IPS-15b (cell line): ENCODE results near the gene CLDN4.

Source experiments
- H3K27me3 ChIP-seq: one replicate; pipeline ENCODE4 v1.6.1; 2013; ENCODE audit warnings: low read length; ENCODE audit not compliant: control insufficient read depth, insufficient read depth
- H3K36me3 ChIP-seq: one replicate; pipeline ENCODE4 v1.6.1; 2013; ENCODE audit warnings: low read length; ENCODE audit not compliant: control insufficient read depth, insufficient read depth
- H3K4me1 ChIP-seq: one replicate; pipeline ENCODE4 v1.6.1; 2013; ENCODE audit warnings: mild to moderate bottlenecking, low read length; ENCODE audit not compliant: control insufficient read depth, insufficient read depth
- H3K4me3 ChIP-seq: one replicate; pipeline ENCODE4 v1.5.1; 2013; ENCODE audit warnings: low read depth, low read length
- H3K9ac ChIP-seq: one replicate; pipeline ENCODE4 v1.6.1; 2013; ENCODE audit warnings: low read depth, mild to moderate bottlenecking, low read length
- H3K9me3 ChIP-seq: one replicate; pipeline ENCODE4 v1.6.1; 2013; ENCODE audit warnings: mild to moderate bottlenecking, low read length; ENCODE audit not compliant: control insufficient read depth, insufficient read depth

CLDN4 gene

GRCh38 chr7:73870041-73870492, 39.3 kb downstream of the CLDN4 start:
- Histone ChIP-seq H3K9me3 (no peaks in the 10 kb centered on the region), H3K27me3 (no peaks in the 10 kb centered on the region), H3K36me3 (no peaks in the 10 kb centered on the region), H3K4me1 (peaks cover 3% of the 10 kb centered on the region), H3K9ac (no peak overlapping the region), H3K4me3 (no peak overlapping the region)

- Histone ChIP-seq H3K27me3 (no peaks in the 10 kb centered on the region), H3K4me1 (peaks cover 3% of the 10 kb centered on the region), H3K4me3 (no peak overlapping the region), H3K36me3 (no peaks in the 10 kb centered on the region), H3K9ac (no peak overlapping the region), H3K9me3 (no peaks in the 10 kb centered on the region)
Observed at GRCh38 chr7:73871163-73872011, 40.6 kb downstream of the CLDN4 start.

GRCh38 chr7:73872056-73872908, 41.5 kb downstream of the CLDN4 start:
- Histone ChIP-seq H3K27me3 (no peaks in the 10 kb centered on the region), H3K4me3 (no peak overlapping the region), H3K9me3 (no peaks in the 10 kb centered on the region), H3K36me3 (no peaks in the 10 kb centered on the region), H3K9ac (no peak overlapping the region), H3K4me1 (peaks cover 3% of the 10 kb centered on the region)

- Histone ChIP-seq H3K4me3 (no peak overlapping the region), H3K36me3 (no peaks in the 10 kb centered on the region), H3K9me3 (no peaks in the 10 kb centered on the region), H3K9ac (no peak overlapping the region), H3K4me1 (no peaks in the 10 kb centered on the region), H3K27me3 (no peaks in the 10 kb centered on the region)
Observed at GRCh38 chr7:73876361-73876760, 45.6 kb downstream of the CLDN4 start.

GRCh38 chr7:73876973-73877372, 46.2 kb downstream of the CLDN4 start:
- no peak overlapping the region for H3K9ac ChIP-seq
- no peaks in the 10 kb centered on the region for H3K27me3 ChIP-seq
- no peaks in the 10 kb centered on the region for H3K9me3 ChIP-seq
- no peaks in the 10 kb centered on the region for H3K4me1 ChIP-seq
- no peaks in the 10 kb centered on the region for H3K36me3 ChIP-seq
- no peak overlapping the region for H3K4me3 ChIP-seq

- no peaks in the 10 kb centered on the region for H3K27me3 ChIP-seq
Observed at GRCh38 chr7:73879977-73880681, 49.3 kb downstream of the CLDN4 start.

GRCh38 chr7:73880755-73881328, 50.0 kb downstream of the CLDN4 start:
- Histone ChIP-seq H3K27me3 (no peaks in the 10 kb centered on the region), H3K4me3 (no peak overlapping the region), H3K4me1 (no peaks in the 10 kb centered on the region), H3K9me3 (no peaks in the 10 kb centered on the region), H3K36me3 (no peaks in the 10 kb centered on the region), H3K9ac (no peak overlapping the region)

More at GRCh38 chr7:73879977-73880681, 49.3 kb downstream of the CLDN4 start:
- Histone ChIP-seq H3K9me3 (no peaks in the 10 kb centered on the region), H3K4me3 (no peak overlapping the region), H3K4me1 (no peaks in the 10 kb centered on the region), H3K9ac (no peak overlapping the region), H3K36me3 (no peaks in the 10 kb centered on the region)

- Histone ChIP-seq H3K36me3 (no peaks in the 10 kb centered on the region), H3K4me3 (no peak overlapping the region), H3K9ac (no peak overlapping the region), H3K9me3 (no peaks in the 10 kb centered on the region), H3K27me3 (no peaks in the 10 kb centered on the region), H3K4me1 (no peaks in the 10 kb centered on the region)
Observed at GRCh38 chr7:73881352-73882046, 50.7 kb downstream of the CLDN4 start.

- Histone ChIP-seq H3K36me3 (no peaks in the 10 kb centered on the region), H3K4me3 (no peak overlapping the region), H3K9ac (no peak overlapping the region), H3K9me3 (no peaks in the 10 kb centered on the region), H3K4me1 (no peaks in the 10 kb centered on the region), H3K27me3 (no peaks in the 10 kb centered on the region)
Observed at GRCh38 chr7:73882047-73882402, 51.2 kb downstream of the CLDN4 start.
